ENCODE results near the gene DCST2.

DNA sequence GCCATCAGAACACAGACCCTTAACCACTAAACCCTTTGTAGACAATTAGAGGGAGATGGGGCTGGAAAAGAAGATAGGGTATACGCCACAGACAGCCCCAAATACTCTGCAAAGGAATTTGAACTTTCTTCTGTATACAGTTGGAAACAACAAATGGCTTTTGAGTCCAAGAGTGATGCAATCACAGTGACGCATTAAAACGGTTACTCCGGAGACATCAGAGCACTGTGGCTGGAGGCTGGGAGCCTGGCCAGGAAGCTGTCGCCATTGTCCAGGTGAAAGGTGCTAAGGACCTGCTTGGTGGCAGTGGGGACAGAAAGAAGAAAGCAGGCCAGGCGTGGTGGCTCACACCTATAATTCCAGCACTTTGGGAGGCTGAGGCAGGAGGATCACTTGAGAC lies 46.3 kb downstream of the DCST2 start:
- TF ChIP-seq, protein P1, sequence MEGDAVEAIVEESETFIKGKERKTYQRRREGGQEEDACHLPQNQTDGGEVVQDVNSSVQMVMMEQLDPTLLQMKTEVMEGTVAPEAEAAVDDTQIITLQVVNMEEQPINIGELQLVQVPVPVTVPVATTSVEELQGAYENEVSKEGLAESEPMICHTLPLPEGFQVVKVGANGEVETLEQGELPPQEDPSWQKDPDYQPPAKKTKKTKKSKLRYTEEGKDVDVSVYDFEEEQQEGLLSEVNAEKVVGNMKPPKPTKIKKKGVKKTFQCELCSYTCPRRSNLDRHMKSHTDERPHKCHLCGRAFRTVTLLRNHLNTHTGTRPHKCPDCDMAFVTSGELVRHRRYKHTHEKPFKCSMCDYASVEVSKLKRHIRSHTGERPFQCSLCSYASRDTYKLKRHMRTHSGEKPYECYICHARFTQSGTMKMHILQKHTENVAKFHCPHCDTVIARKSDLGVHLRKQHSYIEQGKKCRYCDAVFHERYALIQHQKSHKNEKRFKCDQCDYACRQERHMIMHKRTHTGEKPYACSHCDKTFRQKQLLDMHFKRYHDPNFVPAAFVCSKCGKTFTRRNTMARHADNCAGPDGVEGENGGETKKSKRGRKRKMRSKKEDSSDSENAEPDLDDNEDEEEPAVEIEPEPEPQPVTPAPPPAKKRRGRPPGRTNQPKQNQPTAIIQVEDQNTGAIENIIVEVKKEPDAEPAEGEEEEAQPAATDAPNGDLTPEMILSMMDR (conservative IDR thresholded peaks at IDR 0.05; ENCODE audit: low read depth, low read length): no peak
- TF ChIP-seq EZH2 (IDR thresholded peaks at IDR 0.05; ENCODE audit: low read length, unreplicated experiment) (no peak), EZH2phosphoT487 (IDR thresholded peaks at IDR 0.05; ENCODE audit: borderline replicate concordance, low read length) (no peak)

All from PC-3 (cell line).